AG04450 (cell line): ENCODE results near the gene CYP1A2. TPM values are rescaled to one million over a fixed set of nuclear protein-coding genes. Genes with fewer than 3 reads are reported as not detected.
A peak's percentile ranks its signal among the peaks of the same experiment; 100 is the strongest.

Experiments
- CTCF ChIA-PET: fragments of 300-600, 350-600 bp; formaldehyde crosslinking; extraction: SDS; loops from one replicate; lab custom pipeline; 2022; ENCODE audit warnings: antibody characterized with exemption, inconsistent platforms; lab: Charles Lee
- POLR2A ChIA-PET: fragments of 350-600 bp; formaldehyde crosslinking; extraction: SDS; loops from one replicate; lab custom pipeline; 2021; ENCODE audit warnings: antibody characterized with exemption, inconsistent platforms; lab: Yijun Ruan, JAX
- DNase-seq: peaks from one replicate; pipeline ENCODE4 v3.0.0-alpha.2; 2011; ENCODE audit warnings: low read depth, low spot score
- H3K27ac ChIP-seq: one replicate; pipeline ENCODE4 v1.5.1; 2012; ENCODE audit warnings: low read depth, low read length, control low read depth
- H3K27me3 ChIP-seq: one replicate; pipeline ENCODE4 v1.6.0; 2012; ENCODE audit warnings: low read length; ENCODE audit not compliant: control insufficient read depth, insufficient read depth
- H3K4me3 ChIP-seq: 2 replicates; pipeline ENCODE4 v1.5.1; 2011; ENCODE audit warnings: mild to moderate bottlenecking, low read depth, low read length, control low read depth
- H3K9me3 ChIP-seq: 2 replicates; pipeline ENCODE4 v1.5.1; 2012; ENCODE audit warnings: low read length; ENCODE audit not compliant: control insufficient read depth, insufficient read depth
- polyA plus RNA-seq: library from polyadenylated mRNA; depleted of rRNA; stranded (reverse); fragments of >200 nt; gene quantifications from 2 replicates; pipeline ENCODE4 v1.2.3, GENCODE V29; 2011
- TF ChIP-seq, protein P1 (sequence below): IDR thresholded peaks from 2 replicates; pipeline ENCODE4 v1.5.1; 2011; ENCODE audit warnings: low read depth, low read length, control low read depth, inconsistent platforms

Gene CYP1A2
- polyA plus RNA-seq, 1 experiment, result not detected

DNA sequence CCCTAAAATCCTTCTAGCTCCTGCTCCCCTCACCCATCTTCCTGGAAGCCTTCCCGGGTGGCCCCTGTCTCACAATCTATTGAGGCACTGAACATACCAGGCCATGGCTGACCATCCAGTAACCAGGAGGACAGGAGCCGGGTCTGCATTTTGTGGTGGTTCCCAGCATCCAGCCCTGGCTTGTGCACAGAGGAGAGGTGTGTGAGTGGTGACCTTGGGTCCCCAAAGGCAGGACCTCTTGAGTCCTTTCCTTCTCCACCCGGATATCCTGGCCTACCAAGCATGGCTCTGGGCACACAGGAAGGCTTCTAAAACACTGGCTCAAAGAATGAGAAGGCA is 41.1 kb downstream of the CYP1A2 start:
- ChIA-PET POLR2A (no interaction called here), CTCF (interaction anchor here (1.8 kb wide), 1 partner anchor 21 kb away, joined by 5 read pairs; no protein-coding TSS in a partner anchor)
- peak overlapping the region; percentile 88 for H3K27ac ChIP-seq
- H3K9me3 ChIP-seq, result no peaks in the 10 kb centered on the region
- no peaks in the 10 kb centered on the region for H3K27me3 ChIP-seq
- TF ChIP-seq, protein P1, sequence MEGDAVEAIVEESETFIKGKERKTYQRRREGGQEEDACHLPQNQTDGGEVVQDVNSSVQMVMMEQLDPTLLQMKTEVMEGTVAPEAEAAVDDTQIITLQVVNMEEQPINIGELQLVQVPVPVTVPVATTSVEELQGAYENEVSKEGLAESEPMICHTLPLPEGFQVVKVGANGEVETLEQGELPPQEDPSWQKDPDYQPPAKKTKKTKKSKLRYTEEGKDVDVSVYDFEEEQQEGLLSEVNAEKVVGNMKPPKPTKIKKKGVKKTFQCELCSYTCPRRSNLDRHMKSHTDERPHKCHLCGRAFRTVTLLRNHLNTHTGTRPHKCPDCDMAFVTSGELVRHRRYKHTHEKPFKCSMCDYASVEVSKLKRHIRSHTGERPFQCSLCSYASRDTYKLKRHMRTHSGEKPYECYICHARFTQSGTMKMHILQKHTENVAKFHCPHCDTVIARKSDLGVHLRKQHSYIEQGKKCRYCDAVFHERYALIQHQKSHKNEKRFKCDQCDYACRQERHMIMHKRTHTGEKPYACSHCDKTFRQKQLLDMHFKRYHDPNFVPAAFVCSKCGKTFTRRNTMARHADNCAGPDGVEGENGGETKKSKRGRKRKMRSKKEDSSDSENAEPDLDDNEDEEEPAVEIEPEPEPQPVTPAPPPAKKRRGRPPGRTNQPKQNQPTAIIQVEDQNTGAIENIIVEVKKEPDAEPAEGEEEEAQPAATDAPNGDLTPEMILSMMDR, result no peak
- no peak overlapping the region for H3K4me3 ChIP-seq
- DNase-seq, result no peak

DNA sequence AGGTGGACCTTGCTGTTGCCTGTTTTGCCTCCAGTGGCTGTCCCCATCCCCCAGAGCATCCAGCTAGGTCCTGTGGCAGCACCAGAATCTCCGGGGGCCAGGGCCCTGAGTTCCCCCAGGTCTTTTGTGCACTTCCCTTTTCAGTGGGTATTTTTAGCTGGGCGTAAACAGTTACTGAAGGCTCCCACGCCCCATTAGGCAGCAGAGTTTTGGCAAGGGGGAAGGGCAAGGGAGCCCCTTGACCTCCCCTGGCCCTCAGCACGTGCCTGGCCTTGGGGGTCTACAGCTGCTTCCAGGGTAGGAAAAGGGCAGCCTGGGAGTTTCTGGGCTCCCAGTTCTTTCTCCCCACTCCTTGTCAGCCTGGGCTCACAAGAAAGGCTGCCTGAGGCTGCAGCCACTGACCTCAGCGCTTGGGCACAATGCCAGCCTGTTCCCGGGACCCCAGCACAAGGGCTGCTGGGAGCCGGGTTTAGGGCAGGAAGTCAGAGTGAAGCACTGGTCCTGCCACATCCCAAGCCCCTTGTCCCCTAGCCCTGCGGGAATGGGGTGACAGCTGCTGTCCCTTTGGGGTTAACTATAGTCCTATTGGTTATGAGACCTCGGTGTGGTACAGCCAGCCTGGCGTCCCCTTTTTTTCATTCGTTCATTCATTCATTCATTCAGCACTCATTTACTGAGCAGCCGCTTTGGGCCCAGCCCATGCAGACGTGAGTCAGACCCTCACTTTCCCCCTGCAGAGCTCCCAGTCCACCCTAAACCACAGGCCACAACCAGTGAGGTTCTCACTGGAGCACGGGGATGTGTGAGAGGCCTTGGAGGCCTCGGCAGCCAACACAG is 41.7 kb downstream of the CYP1A2 start:
- ChIA-PET POLR2A (interaction anchor here (0.5 kb wide), 1 partner anchor 356 kb away, joined by 5 read pairs; no protein-coding TSS in a partner anchor), CTCF (interaction anchor here (1.1 to 1.8 kb wide), 2 partner anchors 10 to 21 kb away, joined by 5 read pairs; no protein-coding TSS in a partner anchor)
- no peaks in the 10 kb centered on the region for H3K27me3 ChIP-seq
- H3K4me3 ChIP-seq, result no peak overlapping the region
- peak; percentile 45 for DNase-seq
- H3K27ac ChIP-seq, result peak overlapping the region; percentile 88
- H3K9me3 ChIP-seq, result no peaks in the 10 kb centered on the region
- TF ChIP-seq, protein P1, result no peak

DNA sequence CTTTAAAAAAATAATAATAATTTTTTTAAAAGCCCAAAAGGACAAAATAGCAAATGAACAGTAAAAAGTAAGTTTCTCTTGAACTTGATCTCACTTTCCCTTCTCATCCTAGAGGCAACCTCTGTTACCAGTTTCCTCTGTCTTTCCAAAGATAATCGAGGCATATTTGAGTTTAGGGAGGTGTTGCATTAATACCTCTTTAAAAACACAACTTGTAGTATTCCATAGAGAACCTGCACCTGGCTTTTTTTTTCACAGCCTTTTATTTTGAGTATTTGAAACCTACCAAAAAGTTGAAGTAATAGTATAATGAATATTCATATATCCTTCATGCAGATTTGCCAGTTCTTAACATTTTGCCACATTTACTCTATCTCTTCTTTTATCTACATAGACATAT is 42.4 kb downstream of the CYP1A2 start:
- TF ChIP-seq, protein P1, result no peak
- no peak overlapping the region for H3K27ac ChIP-seq
- H3K27me3 ChIP-seq, result no peaks in the 10 kb centered on the region
- ChIA-PET POLR2A (interaction anchor here (0.5 kb wide), 1 partner anchor 356 kb away, joined by 5 read pairs; no protein-coding TSS in a partner anchor), CTCF (interaction anchor here (1.1 to 4.0 kb wide), 3 partner anchors 9 to 22 kb away, joined by 5 to 21 read pairs (median 5); no protein-coding TSS in a partner anchor)
- no peak for DNase-seq
- H3K4me3 ChIP-seq, result no peak overlapping the region
- H3K9me3 ChIP-seq, result no peaks in the 10 kb centered on the region

DNA sequence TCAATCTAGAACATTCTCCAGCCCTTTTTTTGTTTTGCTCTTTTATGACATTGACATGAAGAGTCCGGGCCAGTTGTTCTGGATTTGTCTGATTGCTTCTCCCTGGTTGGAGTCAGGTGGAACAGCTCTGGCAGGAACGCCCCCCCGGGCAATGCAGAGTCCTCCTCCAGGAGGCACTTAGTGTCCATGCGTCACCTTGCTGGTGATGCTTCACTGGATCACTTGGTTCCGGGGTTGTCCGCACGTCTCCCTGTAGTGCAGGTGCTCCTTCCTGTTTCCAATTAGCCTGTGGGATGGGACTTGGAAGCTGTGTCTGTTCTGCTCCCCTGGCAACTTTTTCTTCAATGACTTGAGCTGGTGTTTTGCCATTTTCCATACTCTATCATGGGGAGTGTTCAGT is 43.0 kb downstream of the CYP1A2 start:
- H3K4me3 ChIP-seq, result no peak overlapping the region
- no peak overlapping the region for H3K27ac ChIP-seq
- no peaks in the 10 kb centered on the region for H3K9me3 ChIP-seq
- CTCF ChIA-PET, result interaction anchor here (1.0 to 4.0 kb wide), 4 partner anchors 9 to 160 kb away, joined by 3 to 21 read pairs (median 8); no protein-coding TSS in a partner anchor
- POLR2A ChIA-PET, result interaction anchor here (0.6 kb wide), 1 partner anchor 210 kb away, joined by 10 read pairs; no protein-coding TSS in a partner anchor
- TF ChIP-seq, protein P1, result no peak
- H3K27me3 ChIP-seq, result no peaks in the 10 kb centered on the region
- DNase-seq, result no peak
